ENCODE results near the gene OLIG1.

Gene OLIG1

GRCh38 chr21:33051925-33052324 is 18.0 kb upstream of the OLIG1 start:
- Mint-ChIP-seq H3K36me3 (ENCODE audit: low read depth) (no peaks in the 10 kb centered on the region), H3K9me3 (no peaks in the 10 kb centered on the region), H3K27ac (no peak overlapping the region), H3K27me3 (ENCODE audit: low read depth) (peaks cover 75% of the 10 kb centered on the region), H3K4me3 (no peak overlapping the region), H3K4me1 (no peaks in the 10 kb centered on the region)
- TF ChIP-seq CTCF (IDR thresholded peaks at IDR 0.05; ENCODE audit: unreplicated experiment in 3 of 3): no peak

DNA sequence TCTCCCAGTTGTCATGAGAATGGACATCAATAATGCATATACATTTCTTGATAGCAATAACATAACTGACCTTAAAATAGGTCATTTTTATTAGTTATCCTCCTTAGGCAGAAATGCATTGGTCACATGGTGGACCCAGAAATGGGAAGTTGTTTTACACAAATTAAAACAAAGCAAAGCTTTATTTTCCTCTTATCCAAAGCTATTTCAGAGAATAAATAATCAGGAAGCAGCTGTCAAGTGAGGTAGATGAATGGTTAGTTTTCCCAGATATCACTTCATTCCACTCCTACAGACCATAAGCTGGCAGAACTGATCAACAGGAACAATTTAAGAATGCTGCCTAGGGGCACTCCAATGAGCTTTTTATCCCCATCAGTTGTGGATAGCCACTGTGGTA is 16.0 kb upstream of the OLIG1 start:
- Mint-ChIP-seq H3K4me3 (no peak overlapping the region), H3K36me3 (ENCODE audit: low read depth) (no peaks in the 10 kb centered on the region), H3K4me1 (no peaks in the 10 kb centered on the region), H3K27ac (no peak overlapping the region), H3K9me3 (no peaks in the 10 kb centered on the region), H3K27me3 (ENCODE audit: low read depth) (peaks cover 73% of the 10 kb centered on the region)
- no peak for TF ChIP-seq CTCF (IDR thresholded peaks at IDR 0.05; ENCODE audit: unreplicated experiment in 3 of 3)

DNA sequence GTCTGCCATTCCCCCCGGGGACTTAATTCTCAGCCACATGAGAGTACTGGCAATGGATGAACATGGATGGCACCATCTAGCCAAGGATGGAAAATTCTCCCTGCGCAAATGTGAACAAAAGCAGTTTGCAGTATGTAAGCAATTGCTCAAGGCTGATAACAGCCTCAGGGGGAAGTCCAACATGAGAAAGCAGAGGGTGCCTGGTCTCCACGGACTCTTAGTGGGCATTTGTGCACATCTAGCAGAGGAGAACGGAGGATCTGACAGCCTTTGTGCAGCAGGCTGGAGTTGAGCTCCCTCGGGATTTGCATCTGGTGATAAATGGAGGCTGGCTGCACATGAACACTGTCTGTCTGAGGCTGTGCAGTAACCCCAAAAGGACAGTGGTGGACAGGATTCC is 13.9 kb upstream of the OLIG1 start:
- H3K4me3 Mint-ChIP-seq: no peak overlapping the region
- H3K27me3 Mint-ChIP-seq (ENCODE audit: low read depth): peaks cover 78% of the 10 kb centered on the region
- H3K9me3 Mint-ChIP-seq: no peaks in the 10 kb centered on the region
- H3K4me1 Mint-ChIP-seq: no peaks in the 10 kb centered on the region
- H3K27ac Mint-ChIP-seq: no peak overlapping the region
- TF ChIP-seq CTCF (IDR thresholded peaks at IDR 0.05; ENCODE audit: unreplicated experiment in 3 of 3): no peak
- H3K36me3 Mint-ChIP-seq (ENCODE audit: low read depth): no peaks in the 10 kb centered on the region

DNA sequence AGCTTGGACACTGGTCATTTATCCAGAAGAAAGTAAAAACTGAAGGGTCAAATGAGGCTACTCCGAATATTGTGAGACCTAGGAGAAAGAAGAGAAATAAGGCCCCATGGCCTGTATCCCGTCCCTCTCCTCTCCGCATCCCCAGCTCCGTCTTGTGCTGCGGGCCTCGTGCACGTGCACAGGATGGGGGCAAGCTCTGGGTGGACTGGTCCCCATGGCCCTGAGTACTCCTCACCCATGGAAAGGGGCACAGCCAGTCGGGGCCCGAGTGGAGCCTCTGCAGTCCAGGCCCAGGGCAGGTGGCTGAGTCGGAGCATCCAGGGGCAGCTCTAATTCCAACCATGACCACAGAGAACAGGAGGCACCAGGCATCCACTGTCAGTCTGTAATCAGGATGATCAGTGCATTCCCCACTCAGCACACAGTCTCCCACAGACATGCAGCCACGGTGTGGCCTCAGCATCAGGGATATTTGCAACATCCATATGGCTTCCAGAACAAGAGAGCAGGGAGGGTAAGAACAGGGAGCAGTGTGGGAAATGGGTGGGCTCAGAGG is 12.5 kb upstream of the OLIG1 start:
- peaks cover 80% of the 10 kb centered on the region for H3K27me3 Mint-ChIP-seq (ENCODE audit: low read depth)

GRCh38 chr21:33058527-33058926 is 11.4 kb upstream of the OLIG1 start:
- Mint-ChIP-seq H3K9me3 (peaks cover 2% of the 10 kb centered on the region), H3K27ac (no peak overlapping the region), H3K4me1 (no peaks in the 10 kb centered on the region), H3K4me3 (no peak overlapping the region), H3K36me3 (ENCODE audit: low read depth) (no peaks in the 10 kb centered on the region), H3K27me3 (ENCODE audit: low read depth) (peaks cover 80% of the 10 kb centered on the region)
- no peak for TF ChIP-seq CTCF (IDR thresholded peaks at IDR 0.05; ENCODE audit: unreplicated experiment in 3 of 3)

More for the DNA sequence above, 12.5 kb upstream of the OLIG1 start:
- H3K9me3 Mint-ChIP-seq: peaks cover 2% of the 10 kb centered on the region
- no peaks in the 10 kb centered on the region for H3K36me3 Mint-ChIP-seq (ENCODE audit: low read depth)
- no peak for TF ChIP-seq CTCF (IDR thresholded peaks at IDR 0.05; ENCODE audit: unreplicated experiment in 3 of 3)
- H3K27ac Mint-ChIP-seq: no peak overlapping the region
- H3K4me3 Mint-ChIP-seq: no peak overlapping the region
- H3K4me1 Mint-ChIP-seq: no peaks in the 10 kb centered on the region

DNA sequence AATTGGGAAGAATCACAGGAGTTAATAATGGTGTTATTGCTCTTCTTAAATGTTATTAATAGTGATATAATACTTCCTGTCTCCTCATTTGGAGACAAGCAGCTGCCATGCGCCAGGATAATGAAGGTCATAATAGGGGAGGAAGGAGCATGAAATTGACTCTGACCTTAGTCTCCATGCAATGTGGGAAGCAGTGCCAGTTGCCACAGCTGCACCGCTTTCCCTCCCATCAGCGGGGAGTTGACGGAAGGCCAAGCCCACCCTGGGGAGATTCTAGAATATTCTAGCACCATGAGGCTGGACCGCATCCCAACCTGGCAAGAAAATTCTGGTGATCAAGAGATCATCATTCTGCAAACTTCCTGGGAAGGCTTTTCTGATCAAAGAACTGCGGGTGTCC is 11.0 kb upstream of the OLIG1 start:
- Mint-ChIP-seq H3K27ac (no peak overlapping the region), H3K9me3 (peaks cover 2% of the 10 kb centered on the region), H3K36me3 (ENCODE audit: low read depth) (no peaks in the 10 kb centered on the region), H3K27me3 (ENCODE audit: low read depth) (peaks cover 81% of the 10 kb centered on the region), H3K4me1 (no peaks in the 10 kb centered on the region), H3K4me3 (no peak overlapping the region)
- TF ChIP-seq CTCF (IDR thresholded peaks at IDR 0.05; ENCODE audit: unreplicated experiment in 3 of 3): no peak
